Measurements from ENCODE around the gene PRXL2B.

PRXL2B gene

DNA sequence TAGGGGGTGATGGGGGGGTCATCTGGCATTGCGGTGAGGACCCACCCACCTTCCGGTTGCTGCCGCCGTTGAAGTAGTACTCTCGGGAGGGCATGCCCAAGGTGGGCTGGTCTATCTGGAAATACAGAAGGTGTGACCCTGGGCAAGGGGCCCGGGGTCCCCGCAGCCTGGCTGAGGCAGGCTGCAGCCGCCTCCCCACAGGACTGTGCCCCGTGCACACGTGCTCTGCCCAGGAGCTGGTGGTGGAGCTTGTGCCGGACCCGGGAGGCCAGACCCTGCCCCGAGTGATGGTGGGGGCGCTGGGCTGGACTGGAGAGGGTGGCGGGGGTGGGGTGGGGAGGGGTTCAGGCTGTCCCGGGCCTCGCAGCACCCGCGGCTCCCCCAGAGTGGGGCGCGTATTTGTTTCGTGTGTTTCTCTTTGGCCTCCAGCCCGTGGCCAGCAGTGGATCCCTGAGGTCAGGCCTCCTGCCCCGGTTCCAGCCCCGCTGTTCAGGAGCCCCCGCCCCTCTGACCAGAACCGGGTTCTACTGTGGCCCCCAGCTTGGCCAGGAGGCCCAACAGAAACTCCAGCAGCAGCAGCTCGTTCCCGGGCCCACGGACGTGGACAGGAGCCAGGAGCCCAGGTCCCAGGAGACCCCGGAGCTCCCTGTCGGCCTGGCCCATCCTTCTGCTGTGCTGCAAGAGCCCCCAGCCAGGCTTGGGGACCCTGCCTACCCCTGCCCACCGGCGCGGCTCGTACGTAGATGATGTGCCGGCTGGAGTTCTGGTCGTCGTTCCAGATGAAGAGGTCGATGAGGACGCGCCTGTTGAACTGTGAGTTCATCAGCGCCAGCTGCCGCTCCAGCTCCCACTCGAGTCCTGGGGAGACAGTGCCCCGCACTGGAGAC is 19.2 kb downstream of the PRXL2B start:
- H3K4me3 ChIP-seq (ENCODE audit: low read depth, low read length): no peak overlapping the region
- in situ Hi-C loops (cut with HindIII; ENCODE audit: low sequenced_read_pairs): no loop called here
- TF ChIP-seq CTCF (IDR thresholded peaks at IDR 0.05; ENCODE audit: low read depth, low read length, missing control alignments): no peak
- DNase-seq (ENCODE audit: low read depth): no peak

DNA sequence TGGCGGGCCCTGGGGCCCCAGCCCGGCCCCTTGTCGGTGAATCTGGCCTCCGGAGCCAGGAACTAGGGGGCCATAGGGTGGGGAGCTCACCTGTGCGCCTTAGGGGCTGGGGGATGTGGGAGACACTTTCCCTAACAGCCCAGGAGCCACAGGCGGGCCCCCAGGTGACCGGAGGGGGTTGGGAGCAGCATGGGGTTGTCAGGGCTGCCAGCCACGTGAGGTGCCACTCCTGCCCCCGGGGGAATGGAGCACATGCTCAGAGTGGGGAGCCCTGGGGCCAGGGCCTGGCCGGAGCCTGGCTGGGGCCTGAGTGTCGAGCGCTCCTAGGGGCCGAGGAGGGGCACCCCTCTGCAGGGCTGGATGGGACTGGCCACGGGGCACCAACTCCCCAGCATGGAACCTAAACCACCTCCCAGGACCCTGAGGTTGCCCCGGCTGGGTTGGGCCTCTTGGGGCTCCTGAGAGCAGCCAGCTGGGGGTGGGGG is 19.9 kb downstream of the PRXL2B start:
- in situ Hi-C loops (cut with HindIII; ENCODE audit: low sequenced_read_pairs): no loop called here
- TF ChIP-seq CTCF (IDR thresholded peaks at IDR 0.05; ENCODE audit: low read depth, low read length, missing control alignments): no peak
- DNase-seq (ENCODE audit: low read depth): no peak
- H3K4me3 ChIP-seq (ENCODE audit: low read depth, low read length): no peak overlapping the region

- TF ChIP-seq CTCF (IDR thresholded peaks at IDR 0.05; ENCODE audit: low read depth, low read length, missing control alignments): no peak
- no peak for DNase-seq (ENCODE audit: low read depth)
- no peak overlapping the region for H3K4me3 ChIP-seq (ENCODE audit: low read depth, low read length)
- in situ Hi-C loops (cut with HindIII; ENCODE audit: low sequenced_read_pairs): no loop called here
Measured at GRCh38 chr1:2606881-2607621, 20.5 kb downstream of the PRXL2B start.

DNA sequence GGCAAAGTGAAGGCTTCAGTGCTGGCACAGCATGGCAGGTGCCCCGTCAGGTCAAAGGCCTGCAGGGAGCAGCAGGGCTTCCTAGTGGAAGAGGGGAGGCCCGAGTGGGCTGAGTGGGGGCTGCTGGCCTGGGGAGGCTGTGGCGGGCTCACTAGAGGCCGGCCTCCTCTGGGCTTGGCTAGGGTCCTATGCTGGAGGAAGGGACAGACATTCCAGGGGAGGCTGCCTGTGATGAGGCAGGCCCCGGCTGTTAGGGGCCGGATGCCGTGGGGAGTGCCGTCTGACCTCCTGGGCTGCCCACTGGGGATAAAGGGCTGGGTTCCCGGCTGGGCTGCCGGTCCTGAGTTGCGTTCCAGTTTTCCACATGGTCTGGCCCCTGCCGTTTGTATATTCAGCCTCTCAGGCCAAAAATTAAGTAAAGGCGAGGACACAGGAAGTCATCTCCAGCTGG is 21.1 kb downstream of the PRXL2B start:
- no peak overlapping the region for H3K4me3 ChIP-seq (ENCODE audit: low read depth, low read length)
- DNase-seq (ENCODE audit: low read depth): no peak
- TF ChIP-seq CTCF (IDR thresholded peaks at IDR 0.05; ENCODE audit: low read depth, low read length, missing control alignments): no peak
- in situ Hi-C loops (cut with HindIII; ENCODE audit: low sequenced_read_pairs): no loop called here

DNA sequence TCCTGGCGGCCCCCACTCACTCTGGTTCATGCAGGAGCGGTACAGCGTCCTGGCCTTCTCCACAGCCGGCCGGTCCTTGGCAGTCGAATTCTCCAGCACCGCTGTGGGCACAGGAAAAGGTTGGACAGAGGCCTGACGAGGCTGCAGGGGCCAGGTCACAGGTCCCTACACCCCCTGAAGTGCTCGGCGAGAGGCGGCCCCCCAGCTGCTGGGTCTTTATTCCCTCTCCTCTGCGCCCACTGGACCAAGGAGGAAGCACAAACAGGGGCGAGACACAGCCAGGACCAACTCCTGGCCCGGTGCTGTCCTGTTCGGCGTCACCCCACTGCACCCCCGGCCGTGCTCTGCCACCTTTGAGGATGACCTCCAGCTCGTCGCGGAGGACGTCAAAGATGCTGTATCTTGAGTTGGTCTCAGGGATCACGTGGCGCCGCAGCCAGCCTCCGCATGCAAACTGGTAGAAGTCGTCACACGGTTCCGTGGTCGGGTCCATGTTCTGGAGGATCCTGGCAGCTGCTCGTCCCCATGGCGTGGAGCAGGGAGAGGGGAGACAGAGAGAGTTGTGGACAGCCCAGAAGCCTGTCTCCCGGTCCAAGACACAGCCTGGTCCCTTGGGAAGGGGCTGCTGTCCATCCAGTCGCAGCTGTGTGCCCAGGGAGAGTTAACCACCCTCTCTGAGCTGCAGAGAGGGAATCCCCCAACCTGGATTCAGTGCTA is 22.9 kb downstream of the PRXL2B start:
- no peak for DNase-seq (ENCODE audit: low read depth)
- no peak overlapping the region for H3K4me3 ChIP-seq (ENCODE audit: low read depth, low read length)
- no peak for TF ChIP-seq CTCF (IDR thresholded peaks at IDR 0.05; ENCODE audit: low read depth, low read length, missing control alignments)
- in situ Hi-C loops (cut with HindIII; ENCODE audit: low sequenced_read_pairs): no loop called here

Data from astrocyte of the cerebellum (primary cell).